ENCODE data around the gene SEC24B.

- TF ChIP-seq CTCF (IDR thresholded peaks at IDR 0.05; ENCODE audit: low read depth, low read length) (no peak), EZH2phosphoT487 (IDR thresholded peaks at IDR 0.05; ENCODE audit: low read depth) (no peak)
Observed at GRCh38 chr4:109441862-109442458, 8.3 kb downstream of the SEC24B start.
